Colonic mucosa (tissue), 4 donors: ENCODE results near the gene DIP2C. TPM values are rescaled to one million over a fixed set of nuclear protein-coding genes. Genes with fewer than 3 reads are reported as not detected.

ENCODE experiments used
- DNase-seq: peaks from one replicate; pipeline ENCODE4 v3.0.0-alpha.2; 2020
- H3K27ac ChIP-seq: fragments of 200-600 bp; one replicate; pipeline ENCODE4 v1.8.0; 2021
- H3K27me3 ChIP-seq: fragments of 200-600 bp; one replicate; pipeline ENCODE4 v1.8.0; 2021
- H3K36me3 ChIP-seq: fragments of 200-600 bp; one replicate; pipeline ENCODE4 v1.8.0; 2021
- H3K4me1 ChIP-seq: fragments of 200-600 bp; one replicate; pipeline ENCODE4 v1.8.0; 2021; ENCODE audit warnings: mild to moderate bottlenecking
- H3K4me3 ChIP-seq: fragments of 200-600 bp; one replicate; pipeline ENCODE4 v1.8.0; 2021
- H3K9ac ChIP-seq, 2 donors: one replicate each; pipeline ENCODE4 v1.7.0; 2013; ENCODE audit warnings: control low read depth in 2 of 2, low read depth in 2 of 2, low read length in 2 of 2
- H3K9me3 ChIP-seq: fragments of 200-600 bp; one replicate; pipeline ENCODE4 v1.8.0; 2021
- CTCF ChIP-seq: fragments of 200-600 bp; IDR thresholded peaks from one replicate; pipeline ENCODE4 v1.8.0; 2022; ENCODE audit warnings: antibody characterized with exemption, mild to moderate bottlenecking
- intact Hi-C: fragments of 100-400 bp; cut with DNase I; formaldehyde crosslinking; loops from one replicate; pipeline ENCODE4 v1.14.1; 2022
- total RNA-seq, 2 donors: library from RNA; stranded (reverse); fragmentation: NEBNext Ultra II Directional in 1 of 2; extraction: Animal tissue kit (Norgen Biotek cat#: 25700) in 1 of 2; gene quantifications; one replicate each; pipeline ENCODE4 v1.2.1, GENCODE V29; 2021
- donor health status: healthy.
- donor health status: DM: no; HTN: no; CAD: no.
- donor health status: DM: no; HTN: no; CAD: no.

DIP2C gene
- total RNA-seq, 2 donors from 2014 or later, result 7.6 to 11.2 TPM

- Histone ChIP-seq H3K9ac (peak overlapping the region in 1 of 2 donors; percentile 43), H3K36me3 (no peaks in the 10 kb centered on the region), H3K4me3 (peak overlapping the region; percentile 30), H3K27me3 (no peaks in the 10 kb centered on the region), H3K27ac (peak overlapping the region; percentile 65), H3K9me3 (no peaks in the 10 kb centered on the region), H3K4me1 (no peaks in the 10 kb centered on the region)
- intact Hi-C loops, result no loop called here
- peak; percentile 34 for DNase-seq
- no peak for TF ChIP-seq CTCF
These were observed 205.0 kb downstream of the DIP2C start for GRCh38 chr10:484441-484924.

GRCh38 chr10:483261-483660 is 206.2 kb downstream of the DIP2C start:
- no peaks in the 10 kb centered on the region for H3K27me3 ChIP-seq
- DNase-seq, result peak; percentile 6
- H3K4me3 ChIP-seq, result no peak overlapping the region
- H3K9ac ChIP-seq, result no peak overlapping the region
- no peaks in the 10 kb centered on the region for H3K9me3 ChIP-seq
- H3K4me1 ChIP-seq, result no peaks in the 10 kb centered on the region
- H3K27ac ChIP-seq, result no peak overlapping the region
- intact Hi-C loops, result no loop called here
- no peaks in the 10 kb centered on the region for H3K36me3 ChIP-seq
- no peak for TF ChIP-seq CTCF

GRCh38 chr10:482848-483247 is 206.6 kb downstream of the DIP2C start:
- Histone ChIP-seq H3K4me1 (no peaks in the 10 kb centered on the region), H3K9me3 (no peaks in the 10 kb centered on the region), H3K27ac (no peak overlapping the region), H3K9ac (no peak overlapping the region), H3K36me3 (no peaks in the 10 kb centered on the region), H3K27me3 (no peaks in the 10 kb centered on the region), H3K4me3 (no peak overlapping the region)
- DNase-seq, result no peak
- TF ChIP-seq CTCF, result no peak
- intact Hi-C loops, result no loop called here

GRCh38 chr10:482051-482501 is 207.4 kb downstream of the DIP2C start:
- no peaks in the 10 kb centered on the region for H3K4me1 ChIP-seq
- DNase-seq, result peak; percentile 16
- no peaks in the 10 kb centered on the region for H3K36me3 ChIP-seq
- H3K27me3 ChIP-seq, result no peaks in the 10 kb centered on the region
- H3K9ac ChIP-seq, result no peak overlapping the region
- TF ChIP-seq CTCF, result no peak
- intact Hi-C loops, result no loop called here
- no peak overlapping the region for H3K4me3 ChIP-seq
- H3K27ac ChIP-seq, result no peak overlapping the region
- H3K9me3 ChIP-seq, result no peaks in the 10 kb centered on the region

GRCh38 chr10:481628-482027 is 207.8 kb downstream of the DIP2C start:
- no peak overlapping the region for H3K4me3 ChIP-seq
- TF ChIP-seq CTCF, result no peak
- H3K9me3 ChIP-seq, result no peaks in the 10 kb centered on the region
- H3K27ac ChIP-seq, result no peak overlapping the region
- intact Hi-C loops, result no loop called here
- H3K27me3 ChIP-seq, result no peaks in the 10 kb centered on the region
- no peaks in the 10 kb centered on the region for H3K36me3 ChIP-seq
- no peak overlapping the region for H3K9ac ChIP-seq
- H3K4me1 ChIP-seq, result no peaks in the 10 kb centered on the region
- peak; percentile 16 for DNase-seq
